Stimulated activated CD4-positive, alpha-beta T cell treated with anti-CD3 and anti-CD28 coated beads, Interleukin-4, amount 100 ng/mL, for 4 hours (primary cell): ENCODE data around the gene BNIP1.

Experiments
- DNase-seq, 2 experiments: peaks; one replicate each; pipeline ENCODE4 v3.0.0-alpha.2; 2020

The BNIP1 gene

DNA sequence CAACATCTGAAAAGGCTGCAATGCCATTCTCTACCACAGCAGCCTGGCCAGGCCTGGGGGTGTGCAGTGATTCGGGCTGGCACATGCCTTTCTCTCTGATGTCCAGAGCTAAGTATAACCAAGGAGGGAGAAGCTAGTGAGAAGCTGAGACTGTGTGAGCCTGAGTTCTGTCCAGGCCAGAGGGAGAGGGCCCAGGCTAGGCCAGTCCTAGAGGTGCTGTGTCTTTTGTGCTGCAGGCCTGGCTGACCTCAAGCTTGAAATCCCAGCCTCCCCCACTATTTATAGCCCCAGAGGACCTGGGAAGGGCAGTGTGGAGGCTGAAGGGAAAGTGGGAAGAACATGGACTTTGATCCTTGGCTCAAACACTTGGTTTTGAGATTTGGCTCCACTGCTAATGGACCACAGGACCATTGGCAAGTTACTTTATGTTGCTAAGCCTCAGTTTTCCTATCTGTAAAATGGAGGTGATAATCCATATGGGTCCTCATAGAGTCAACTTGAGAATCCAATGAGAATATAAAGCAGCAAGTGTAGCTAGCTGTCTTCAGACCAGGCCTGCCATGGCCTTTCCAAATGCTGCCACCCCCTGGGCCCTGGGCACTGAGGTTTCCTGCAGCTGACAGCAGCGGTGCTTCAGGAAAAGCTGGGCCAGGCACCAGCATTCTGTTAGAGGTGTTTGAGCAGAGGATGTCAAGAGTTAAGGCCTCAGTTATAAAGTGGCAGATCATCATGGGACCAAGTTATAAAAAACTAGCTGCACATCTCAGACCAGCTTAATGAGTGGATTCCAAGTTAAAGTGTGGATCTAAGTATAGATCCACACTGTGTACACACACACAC is 21.1 kb downstream of the BNIP1 start:
- no peak for DNase-seq

DNA sequence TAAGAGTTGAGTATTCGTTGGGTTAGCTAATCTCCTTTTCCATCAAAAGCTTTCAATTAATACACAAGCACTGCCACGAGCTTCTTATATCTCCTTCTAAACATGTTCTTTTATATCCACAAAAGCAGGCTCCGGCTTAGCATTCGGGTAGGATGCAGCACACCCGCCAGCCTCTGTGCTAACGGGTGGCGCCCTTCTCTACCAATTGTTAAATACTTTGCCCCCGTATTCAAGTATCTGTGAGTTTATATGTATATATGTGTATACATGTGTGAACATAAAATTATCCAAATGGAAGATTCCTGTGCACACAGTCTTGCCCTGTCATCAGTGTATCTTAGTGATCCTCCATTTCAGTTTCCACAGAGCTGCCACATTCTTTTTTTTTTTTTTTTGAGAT is 27.8 kb downstream of the BNIP1 start:
- DNase-seq: no peak

DNA sequence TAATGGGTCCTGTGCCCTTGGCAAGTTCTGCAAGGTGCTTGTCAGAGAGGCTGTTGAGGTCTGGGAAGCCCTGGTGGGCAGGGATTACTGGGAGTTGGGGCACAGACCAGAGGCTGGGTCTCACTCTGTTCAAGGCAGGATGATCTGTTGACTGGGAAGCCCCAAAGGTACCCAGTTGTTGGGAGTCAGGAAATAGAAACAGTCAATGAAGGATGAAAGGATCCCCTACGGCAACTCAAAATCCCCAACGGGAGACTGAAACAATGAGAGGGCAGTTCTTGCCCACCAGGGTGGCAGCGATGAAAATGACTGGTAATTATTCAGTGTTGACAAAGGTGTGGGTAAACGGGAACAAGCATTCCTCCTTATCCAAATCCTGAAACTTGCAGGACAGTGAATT is 31.2 kb downstream of the BNIP1 start:
- DNase-seq: no peak

DNA sequence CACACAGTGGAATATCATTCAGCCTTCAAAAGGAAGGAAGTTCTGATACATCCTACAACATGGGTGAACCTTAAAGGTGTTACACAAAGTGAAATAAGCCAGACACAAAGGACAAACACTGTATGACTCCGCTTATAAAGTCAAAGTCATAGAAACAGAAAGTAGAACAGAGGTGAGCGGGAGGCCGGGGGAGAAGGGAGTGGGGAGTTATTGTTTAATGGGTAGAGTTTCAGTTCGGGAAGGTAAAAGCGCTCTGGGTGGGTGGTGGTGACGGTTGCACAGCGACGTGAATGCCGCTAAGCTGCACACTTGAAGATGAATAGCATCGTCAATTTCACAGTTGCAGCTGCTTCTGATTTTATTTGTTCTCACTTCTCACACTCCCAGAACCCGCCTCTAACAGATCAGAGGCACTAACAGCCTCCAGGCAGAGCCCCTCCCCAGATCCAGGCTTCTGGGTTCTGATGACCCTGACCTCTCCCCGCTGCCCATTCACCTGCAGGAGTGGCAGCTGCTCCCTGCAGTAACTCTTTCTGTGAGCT is 34.1 kb downstream of the BNIP1 start:
- no peak for DNase-seq

DNA sequence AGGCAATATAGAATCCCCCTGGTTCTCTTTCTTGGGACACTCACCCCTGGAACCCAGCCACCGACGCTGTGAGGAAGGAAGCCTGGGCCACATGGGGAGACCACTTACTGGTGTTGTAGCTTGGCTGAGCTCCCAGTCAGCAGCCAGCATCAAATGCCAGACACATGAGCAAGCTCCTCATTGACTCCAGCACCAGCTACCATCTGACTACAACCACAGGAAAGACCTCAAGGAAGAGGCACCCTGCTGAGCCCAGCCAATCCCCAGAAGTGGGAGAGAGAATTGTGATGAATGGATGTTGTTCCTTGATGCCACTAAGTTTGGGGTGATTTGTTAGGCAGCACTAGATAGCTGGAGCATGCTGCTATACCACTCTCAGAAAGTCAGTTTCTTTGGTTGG is 36.0 kb downstream of the BNIP1 start:
- DNase-seq: no peak

DNA sequence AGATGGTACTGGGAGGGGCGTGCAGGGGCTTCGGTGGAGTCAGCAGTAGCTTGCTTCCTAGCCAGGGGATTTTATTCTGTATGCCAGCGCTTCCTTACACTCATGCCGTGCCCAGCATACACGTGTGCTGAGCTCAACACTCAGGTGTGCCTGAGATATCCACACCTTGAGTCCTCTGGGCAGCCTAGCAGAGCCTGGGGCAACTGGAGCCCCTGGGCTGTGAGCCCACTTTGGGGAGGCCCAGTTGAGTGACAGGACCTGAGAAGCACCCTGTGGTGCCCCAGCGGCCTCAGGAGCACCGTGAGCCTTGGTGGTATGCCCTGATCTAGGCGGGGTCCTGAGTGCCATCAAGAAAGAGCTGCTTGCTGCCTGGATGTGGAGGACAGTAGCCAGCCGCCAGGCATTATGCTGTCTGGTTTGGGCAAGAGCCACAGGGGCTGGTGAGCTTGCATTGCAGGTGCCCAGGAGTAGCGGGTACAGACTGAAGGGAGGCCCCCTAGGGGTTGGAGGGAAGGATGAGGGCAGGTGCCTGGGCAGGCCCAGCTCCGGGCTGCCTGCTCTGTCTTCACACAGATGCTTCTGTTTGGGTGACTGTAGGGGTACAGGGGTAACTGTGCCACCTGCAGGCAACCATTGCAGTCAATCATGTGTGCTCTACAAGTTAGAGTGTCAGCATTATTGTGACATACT is 42.9 kb downstream of the BNIP1 start:
- DNase-seq: no peak

DNA sequence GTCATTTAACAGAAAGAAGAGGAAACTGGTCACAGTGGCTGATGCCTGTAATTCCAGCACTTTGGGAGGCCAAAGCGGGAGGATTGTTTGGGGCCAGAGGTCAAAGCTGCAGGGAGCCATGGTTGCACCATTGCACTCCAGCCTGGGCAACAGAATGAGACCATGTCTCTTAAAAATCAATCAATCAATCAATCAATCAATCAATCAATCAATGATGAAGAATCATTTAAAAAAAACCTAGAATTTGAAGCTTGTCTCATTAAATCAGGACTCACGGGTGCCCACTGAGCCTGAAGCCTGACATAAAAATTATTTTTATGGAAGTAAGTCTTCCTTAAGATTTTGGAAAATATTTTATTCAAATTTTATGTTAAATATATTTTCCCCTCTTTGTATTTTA is 43.9 kb downstream of the BNIP1 start:
- no peak for DNase-seq

DNA sequence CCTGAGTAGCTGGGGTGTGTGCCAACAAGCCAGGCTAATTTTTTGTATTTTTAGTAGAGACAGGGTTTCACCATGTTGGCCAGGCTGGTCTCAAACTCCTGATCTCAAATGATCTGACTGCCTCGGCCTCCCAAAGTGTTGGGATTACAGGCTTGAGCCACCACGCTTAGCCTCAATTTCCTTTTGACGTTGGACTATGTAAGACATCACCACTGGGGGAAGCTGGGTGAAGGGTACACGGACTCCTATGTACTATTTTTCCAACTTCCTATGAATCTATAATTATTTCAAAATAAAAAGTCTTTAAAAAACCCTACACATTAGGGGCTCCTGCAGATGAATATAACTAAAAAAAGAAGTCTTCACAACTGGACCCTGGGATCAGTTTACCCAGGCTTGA is 46.7 kb downstream of the BNIP1 start:
- no peak for DNase-seq

DNA sequence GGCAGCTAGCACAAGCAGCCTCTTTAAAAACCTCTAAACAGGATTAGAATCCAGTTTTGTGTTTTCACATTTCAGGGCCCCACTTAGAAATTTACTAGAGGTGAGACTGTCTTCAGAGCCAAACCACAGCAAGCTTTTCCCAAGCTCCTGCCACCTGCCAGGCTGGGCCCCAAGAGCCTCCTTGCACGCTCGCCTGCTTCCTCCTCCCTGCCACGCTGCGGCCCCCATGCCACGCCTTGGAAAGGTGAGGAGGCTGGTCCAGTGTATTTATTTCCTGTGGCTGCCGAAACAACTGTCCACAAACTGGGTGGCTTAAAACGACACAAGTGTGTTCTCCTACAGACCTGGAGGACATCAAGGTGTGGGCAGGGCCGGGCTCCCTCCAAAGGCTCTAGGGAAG is 47.2 kb downstream of the BNIP1 start:
- DNase-seq: no peak

DNA sequence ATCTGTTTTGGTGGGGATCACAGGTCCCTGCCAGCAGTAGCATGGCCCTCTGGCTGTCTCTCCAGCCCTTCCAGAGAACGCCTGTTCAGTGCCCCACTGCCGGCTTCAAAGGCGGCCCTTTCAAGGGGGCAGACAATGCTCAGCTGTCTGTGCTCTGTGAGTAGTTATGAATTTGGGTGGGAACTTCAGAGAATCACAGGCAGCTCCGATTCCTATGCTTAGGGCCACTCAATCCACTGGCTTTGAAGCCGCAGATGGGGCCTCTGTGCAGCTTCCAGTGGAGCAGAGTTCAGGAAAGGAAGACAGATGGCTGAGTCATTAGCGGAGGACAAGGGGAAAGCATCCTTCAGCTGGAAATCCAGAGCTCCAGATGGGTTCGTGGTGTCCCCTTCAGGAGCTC is 48.2 kb downstream of the BNIP1 start:
- DNase-seq: no peak

DNA sequence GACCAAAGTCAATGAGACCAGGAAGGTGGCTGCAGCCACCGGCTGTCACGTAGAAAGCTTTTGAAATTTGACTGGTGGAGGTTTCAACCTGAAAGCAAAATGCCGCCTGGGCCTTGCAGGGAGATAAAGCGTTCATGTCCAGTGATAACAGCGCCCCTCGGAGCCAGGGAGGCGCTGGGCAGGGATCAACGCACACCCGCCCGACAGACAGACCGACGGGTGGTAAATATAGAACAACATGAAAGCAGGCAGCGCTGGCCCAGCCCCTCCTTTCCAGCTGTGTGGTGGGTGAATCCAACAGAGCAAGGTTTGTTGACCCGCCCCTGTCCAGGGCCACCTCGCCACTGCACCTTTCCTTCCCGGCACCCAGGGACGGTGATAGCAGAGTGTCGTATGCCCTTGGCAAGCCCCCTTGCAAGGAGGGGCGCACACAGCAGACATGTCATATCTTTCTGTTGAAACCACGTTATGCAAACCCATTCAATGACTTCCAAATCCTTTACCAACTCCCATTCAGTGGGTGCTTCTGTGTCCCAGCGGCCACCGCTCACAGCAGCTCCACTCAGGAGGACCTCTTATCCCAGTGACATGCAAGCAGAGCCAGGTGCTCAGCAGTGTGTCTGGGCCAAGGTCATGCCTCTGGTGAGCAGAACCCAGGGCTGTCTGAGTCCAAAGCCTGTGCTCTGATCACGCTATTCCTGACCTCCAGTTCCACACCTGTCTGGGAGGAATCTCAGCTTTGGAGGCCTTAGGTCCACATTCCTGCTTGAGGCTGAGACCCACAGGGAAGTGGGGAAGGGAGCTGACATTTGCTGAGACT is 52.0 kb downstream of the BNIP1 start:
- no peak for DNase-seq

DNA sequence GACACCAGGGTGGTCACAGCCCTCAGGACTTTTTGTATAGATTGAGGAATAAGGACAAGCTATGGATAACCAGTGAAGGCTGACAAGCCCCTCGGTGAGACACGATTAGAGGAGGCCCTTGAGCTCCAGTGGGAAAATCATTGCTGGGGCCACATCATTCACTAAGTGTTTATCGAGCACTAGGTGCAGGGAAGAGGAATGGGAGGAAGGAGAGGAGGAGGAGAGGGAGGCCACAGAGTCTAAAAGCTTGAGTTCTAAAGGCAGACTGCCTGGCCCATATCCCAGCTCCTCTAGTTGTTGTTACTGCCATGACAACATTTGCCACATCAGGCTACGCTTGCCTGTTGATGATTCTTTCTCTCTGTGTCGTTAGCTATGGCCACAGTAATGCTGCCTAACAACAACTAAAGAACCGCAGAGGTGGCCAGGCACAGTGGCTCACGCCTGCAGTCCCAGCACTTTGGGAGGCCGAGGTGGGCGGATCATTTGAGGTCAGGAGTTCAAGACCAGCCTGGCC is 53.1 kb downstream of the BNIP1 start:
- DNase-seq: no peak

DNA sequence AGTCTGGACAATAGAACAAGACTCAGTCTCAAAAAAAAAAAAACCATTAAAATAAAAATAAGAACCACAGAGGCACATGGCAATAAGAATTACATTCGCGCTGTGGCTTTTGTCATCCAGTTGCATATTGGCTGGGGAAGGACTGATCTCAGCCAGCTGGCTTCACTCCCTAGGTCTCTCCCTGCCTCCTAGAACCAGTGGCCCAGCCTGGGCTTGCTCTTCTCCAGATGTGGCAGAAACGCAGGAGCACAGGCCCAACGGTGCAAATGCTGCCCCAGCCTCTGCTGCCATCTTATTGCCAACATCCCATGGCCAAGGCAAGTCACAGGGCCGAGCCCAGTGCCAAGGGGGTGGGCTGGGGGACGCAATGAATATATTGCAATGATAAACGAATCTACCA is 53.7 kb downstream of the BNIP1 start:
- DNase-seq: no peak

DNA sequence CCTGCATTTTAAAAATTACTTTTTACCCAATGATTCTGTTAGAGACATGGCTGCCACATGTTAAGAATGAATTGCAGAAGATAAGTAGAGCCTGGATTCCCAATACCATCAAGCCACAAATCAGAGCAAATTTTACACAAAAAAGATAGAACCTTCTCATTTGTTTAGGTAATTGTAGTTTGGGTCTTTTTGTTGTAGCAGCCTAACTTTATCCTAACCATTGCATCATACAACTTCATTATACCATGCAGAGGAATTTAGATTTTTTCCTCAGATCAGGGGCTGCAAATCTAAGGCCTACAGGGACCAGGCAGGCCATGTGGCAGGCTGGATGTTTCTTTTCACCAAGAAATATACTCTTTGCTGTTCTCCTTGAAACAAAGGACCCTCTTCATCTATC is 56.0 kb downstream of the BNIP1 start:
- no peak for DNase-seq

DNA sequence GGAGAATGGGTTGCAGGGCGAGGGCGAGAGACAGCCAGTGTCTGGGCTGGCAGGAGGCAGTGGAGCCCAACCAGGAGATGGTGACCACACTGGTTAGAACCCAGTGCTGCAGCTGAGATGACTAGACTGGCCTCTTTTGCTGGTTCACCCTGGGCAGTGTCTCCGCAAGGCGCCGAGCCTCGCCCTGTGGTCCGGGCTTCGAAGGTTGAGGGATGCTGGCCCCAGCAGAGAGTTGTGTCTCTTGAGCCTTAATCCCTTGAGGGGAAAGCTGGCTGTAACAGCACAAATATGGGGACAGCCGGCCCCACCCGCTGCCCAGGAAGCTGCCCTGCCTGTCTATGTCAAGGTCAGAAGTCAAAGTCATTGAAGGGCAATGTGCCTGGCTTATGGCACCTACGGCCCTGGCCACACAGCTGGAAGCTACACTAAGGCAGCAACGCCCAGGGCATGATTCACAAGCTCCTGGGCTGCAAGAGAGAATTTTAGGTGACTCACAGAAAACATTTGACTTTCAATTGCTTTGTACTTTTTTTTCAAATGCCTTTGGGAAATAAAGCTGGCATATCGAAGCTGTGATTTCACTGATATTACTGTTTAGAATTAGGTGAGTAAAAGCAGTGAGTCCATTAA is 57.4 kb downstream of the BNIP1 start:
- no peak for DNase-seq

DNA sequence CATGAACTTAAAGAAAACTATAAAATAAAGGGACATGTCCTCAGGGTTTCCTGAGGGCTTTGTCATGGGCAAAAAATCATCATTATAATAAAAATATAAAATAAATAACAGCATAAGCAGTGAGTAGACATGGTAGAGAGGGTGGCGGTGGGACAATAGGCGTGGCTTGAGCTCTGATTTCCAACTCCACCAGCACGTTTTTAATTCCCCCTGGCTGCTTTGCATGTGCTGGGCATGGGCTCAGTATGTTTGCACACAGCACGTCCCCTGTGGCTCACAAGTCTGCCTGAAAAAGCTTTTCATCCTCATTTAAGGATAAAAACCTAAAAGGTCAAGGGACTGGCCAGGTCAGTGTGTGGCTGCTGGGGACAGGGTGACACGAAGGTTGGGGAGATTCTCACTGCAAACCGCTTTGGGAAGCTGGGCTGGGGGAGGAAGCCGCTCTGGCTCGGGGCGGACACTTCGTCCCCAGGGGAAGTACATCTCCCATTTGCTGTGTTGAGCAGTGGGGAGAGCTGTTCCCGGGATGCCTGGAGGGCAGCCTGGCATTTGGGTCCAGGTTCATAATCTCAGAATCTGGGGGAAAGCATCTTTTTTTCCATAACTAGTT is 58.0 kb downstream of the BNIP1 start:
- no peak for DNase-seq

DNA sequence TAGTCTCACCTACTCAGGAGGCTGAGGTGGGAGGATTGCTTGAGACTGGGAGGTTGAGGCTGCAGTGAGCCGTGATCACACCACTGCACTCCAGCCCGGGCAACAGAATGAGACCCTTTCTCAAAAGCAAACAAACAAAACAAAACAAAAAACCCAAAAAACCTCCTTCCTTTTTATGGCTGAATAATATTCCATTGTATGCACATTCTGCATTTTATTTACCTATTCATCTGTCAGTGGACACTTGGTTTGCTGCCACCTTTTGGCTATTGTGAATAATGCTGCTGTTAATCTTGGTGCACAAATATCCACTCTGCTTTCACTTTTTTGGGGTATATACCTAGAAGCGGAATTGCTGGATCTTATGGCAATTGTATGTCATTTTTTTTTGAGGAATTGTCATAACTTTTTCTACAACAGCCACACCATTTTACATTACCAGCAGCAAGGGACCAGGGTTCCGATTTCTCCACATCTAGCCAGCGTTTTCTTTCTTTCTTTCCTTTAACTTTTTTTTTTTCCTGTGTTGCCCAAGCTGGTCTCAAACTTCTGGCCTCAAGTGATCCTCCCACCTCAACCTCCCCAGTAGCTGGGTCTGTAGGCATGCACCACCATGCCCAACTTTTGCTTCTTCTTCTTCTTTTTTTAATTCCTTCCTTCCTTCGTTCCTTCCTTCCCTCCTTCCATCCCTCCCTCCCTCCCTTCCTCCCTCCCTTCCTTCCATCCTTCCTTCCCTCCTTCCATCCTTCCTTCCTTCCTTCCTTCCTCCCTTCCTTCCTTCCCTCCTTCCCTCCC is 60.1 kb downstream of the BNIP1 start:
- DNase-seq: no peak

DNA sequence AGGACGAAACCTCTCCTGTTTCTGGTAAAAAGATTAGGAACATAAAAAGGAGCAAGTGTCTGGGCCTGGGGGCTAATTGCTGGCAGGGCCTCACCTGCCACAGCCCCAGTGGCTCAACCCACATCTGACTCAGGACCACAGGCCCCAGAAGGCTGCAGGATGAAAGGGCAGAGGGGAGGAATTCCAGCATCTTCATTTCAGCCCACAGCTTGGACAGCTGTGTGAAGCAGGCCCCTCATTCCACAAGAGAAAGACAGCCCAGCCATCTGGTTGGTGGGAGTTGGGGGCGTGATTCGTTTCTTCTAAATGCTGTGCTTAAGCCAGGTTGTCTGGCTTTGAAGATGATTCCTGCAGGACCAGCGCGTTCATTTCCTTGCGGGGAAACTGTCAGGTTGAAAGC is 61.6 kb downstream of the BNIP1 start:
- no peak for DNase-seq

DNA sequence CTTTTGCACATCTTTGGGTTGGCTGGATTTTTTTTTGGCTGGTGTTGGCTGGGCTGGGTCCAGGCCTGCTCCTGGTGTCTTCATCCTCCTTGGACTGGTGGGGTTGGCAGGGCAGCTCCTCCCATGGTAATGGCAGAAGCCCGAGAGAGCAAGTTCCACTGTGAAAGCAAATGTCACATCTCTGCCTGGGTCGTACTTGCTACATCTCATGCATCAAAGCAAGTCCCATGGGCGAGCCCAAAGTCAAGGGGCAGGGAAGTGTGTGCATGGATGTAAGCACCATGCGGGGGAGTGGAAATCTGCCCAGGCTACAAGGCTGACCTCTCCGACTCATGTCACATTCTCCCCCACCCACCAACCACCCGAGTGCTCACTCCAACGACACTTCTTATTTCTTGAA is 64.0 kb downstream of the BNIP1 start:
- DNase-seq: no peak

DNA sequence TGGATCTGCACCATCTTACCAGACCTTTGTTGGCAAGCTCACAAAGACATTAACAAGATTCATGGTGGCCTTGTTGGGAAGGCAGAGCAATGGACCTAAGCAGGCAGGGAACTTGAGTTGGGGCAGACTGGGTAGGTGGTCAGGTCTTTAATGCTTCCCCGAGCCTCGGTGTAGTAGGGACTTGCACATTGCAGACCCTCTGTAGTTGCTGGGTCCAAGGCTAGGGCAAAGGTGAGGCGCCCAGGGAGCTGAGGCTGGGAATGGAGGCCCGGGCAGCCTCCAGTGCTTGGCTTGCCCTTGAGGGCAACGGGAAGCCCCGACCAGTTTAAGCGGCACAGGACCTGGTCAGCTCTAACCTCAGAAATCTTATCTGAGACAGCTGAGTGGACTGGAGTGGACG is 66.5 kb downstream of the BNIP1 start:
- no peak for DNase-seq

DNA sequence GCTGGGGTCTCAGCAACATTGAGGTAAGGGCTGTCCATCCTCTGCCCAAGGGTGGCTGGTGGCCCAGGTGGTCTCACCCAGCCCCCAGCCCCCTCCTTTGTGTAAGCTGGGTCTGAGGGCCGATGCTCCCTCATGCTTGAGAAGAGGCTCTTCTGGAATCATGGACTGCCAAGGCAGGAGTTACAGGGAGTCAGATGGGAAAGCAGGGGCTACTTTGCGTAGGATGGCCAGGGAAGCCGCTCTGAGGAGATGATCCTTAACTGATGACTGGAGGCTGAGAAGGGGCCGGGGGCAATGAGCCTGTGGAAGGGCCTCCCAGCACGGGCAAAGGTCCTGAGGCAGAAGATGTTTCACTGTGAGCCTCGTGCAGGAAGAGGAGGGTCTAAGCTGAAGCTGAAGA is 67.0 kb downstream of the BNIP1 start:
- DNase-seq: no peak
